Thyroid gland (tissue), 4 donors: ENCODE data around the gene MOCOS.

Experiments used
- CTCF ChIP-seq, 6 experiments: fragments of 200-600 bp in 3 of 6; fragments of 450-650 bp in 3 of 6; sonication (generic) in 3 of 6; IDR thresholded peaks; one replicate each; pipeline ENCODE4 v1.5.1; 2016 to 2019; ENCODE audit warnings: antibody characterized with exemption in 6 of 6, mild to moderate bottlenecking in 2 of 6, inconsistent platforms in 1 of 6, moderate library complexity in 1 of 6
- POLR2A ChIP-seq, 2 donors: fragments of 450-650 bp; IDR thresholded peaks; one replicate each; pipeline ENCODE4 v1.6.1; 2017; ENCODE audit warnings: antibody characterized with exemption in 2 of 2, mild to moderate bottlenecking in 2 of 2, moderate library complexity in 1 of 2

DNA sequence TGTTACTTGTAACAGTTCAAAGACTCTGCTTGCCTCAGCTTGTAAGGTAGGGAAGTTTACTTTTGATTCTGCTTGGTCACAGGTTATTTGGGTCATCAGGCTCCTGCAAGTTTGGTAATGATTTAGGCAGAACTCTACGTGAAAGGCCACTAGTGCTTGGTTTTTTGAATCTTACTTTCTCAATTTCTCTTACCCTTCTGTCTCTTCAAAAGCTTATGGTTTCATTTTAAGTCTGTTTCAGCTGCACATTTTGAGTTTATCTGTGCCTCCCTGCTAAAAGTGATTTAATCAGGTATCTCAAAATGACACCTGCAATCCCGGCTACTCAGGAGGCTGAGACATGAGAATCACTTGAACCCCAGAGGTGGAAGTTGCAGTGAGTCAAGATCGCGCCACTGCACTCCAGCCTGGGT is 26.3 kb upstream of the MOCOS start:
- TF ChIP-seq CTCF (IDR thresholded peaks at IDR 0.05) (no peak), POLR2A (IDR thresholded peaks at IDR 0.05) (no peak)
